PFSK-1 (cell line): ENCODE results near the gene RARRES2.

Source experiments
- FOXP2 ChIP-seq: optimal IDR thresholded peaks from 2 replicates; pipeline ENCODE3; 2011; ENCODE audit warnings: borderline replicate concordance, control low read depth, inconsistent platforms; ENCODE audit not compliant: insufficient read depth; ENCODE audit errors: extremely low read length, extremely low read depth
- POLR2AphosphoS5 ChIP-seq: IDR thresholded peaks from 2 replicates; pipeline ENCODE4 v1.6.1; 2012; ENCODE audit warnings: low read depth, mild to moderate bottlenecking, control low read depth, low read length, moderate library complexity
- REST ChIP-seq, 2 experiments: IDR thresholded peaks; 2 replicates each; pipeline versions ENCODE4 v1.6.1 to v1.8.0; 2011 to 2012; ENCODE audit warnings: low read depth in 2 of 2, low read length in 2 of 2, control low read depth in 1 of 2, inconsistent platforms in 1 of 2, mild to moderate bottlenecking in 1 of 2, moderate library complexity in 1 of 2; ENCODE audit not compliant: insufficient read depth in 1 of 2
- SIN3A ChIP-seq: IDR thresholded peaks from 2 replicates; pipeline ENCODE4 v1.6.1; 2012; ENCODE audit warnings: mild to moderate bottlenecking, low read length, moderate library complexity, borderline replicate concordance; ENCODE audit not compliant: insufficient read depth
- TAF1 ChIP-seq: IDR thresholded peaks from 2 replicates; pipeline ENCODE4 v1.6.1; 2012; ENCODE audit warnings: low read length, control low read depth, borderline replicate concordance; ENCODE audit not compliant: insufficient read depth

- TF ChIP-seq POLR2AphosphoS5 = no peak
- no peak for TF ChIP-seq REST (IDR thresholded peaks at IDR 0.05; ENCODE audit: insufficient read depth in 1 of 2, low read depth in 2 of 2, low read length in 2 of 2)
- no peak for TF ChIP-seq SIN3A
- TF ChIP-seq TAF1 = no peak
- no peak for TF ChIP-seq FOXP2
Measured at GRCh38 chr7:150358988-150359621, 17.7 kb upstream of the RARRES2 start.
